Vagina (tissue), 2 donors: Measurements from ENCODE around the gene PLXNB1.

Experiments used
- POLR2A ChIP-seq, 2 donors: fragments of 450-650 bp; IDR thresholded peaks; one replicate each; pipeline ENCODE4 v1.6.1; 2017; ENCODE audit warnings: antibody characterized with exemption in 2 of 2, mild to moderate bottlenecking in 2 of 2, moderate library complexity in 2 of 2
- POLR2AphosphoS5 ChIP-seq, 2 donors: sonication (generic); formaldehyde crosslinking; IDR thresholded peaks; one replicate each; pipeline ENCODE4 v1.9.0; 2017; ENCODE audit warnings: antibody characterized with exemption in 2 of 2, mild to moderate bottlenecking in 2 of 2, low read depth in 1 of 2; ENCODE audit not compliant: insufficient read depth in 1 of 2
- TF ChIP-seq, protein P1 (sequence below), 3 experiments: fragments of 450-650 bp in 2 of 3; fragments of 200-600 bp in 1 of 3; sonication (generic) in 1 of 3; IDR thresholded peaks; one replicate each; pipeline ENCODE4 v1.5.1; 2017 to 2019; ENCODE audit warnings: antibody characterized with exemption in 3 of 3, mild to moderate bottlenecking in 2 of 3, moderate library complexity in 2 of 3

DNA sequence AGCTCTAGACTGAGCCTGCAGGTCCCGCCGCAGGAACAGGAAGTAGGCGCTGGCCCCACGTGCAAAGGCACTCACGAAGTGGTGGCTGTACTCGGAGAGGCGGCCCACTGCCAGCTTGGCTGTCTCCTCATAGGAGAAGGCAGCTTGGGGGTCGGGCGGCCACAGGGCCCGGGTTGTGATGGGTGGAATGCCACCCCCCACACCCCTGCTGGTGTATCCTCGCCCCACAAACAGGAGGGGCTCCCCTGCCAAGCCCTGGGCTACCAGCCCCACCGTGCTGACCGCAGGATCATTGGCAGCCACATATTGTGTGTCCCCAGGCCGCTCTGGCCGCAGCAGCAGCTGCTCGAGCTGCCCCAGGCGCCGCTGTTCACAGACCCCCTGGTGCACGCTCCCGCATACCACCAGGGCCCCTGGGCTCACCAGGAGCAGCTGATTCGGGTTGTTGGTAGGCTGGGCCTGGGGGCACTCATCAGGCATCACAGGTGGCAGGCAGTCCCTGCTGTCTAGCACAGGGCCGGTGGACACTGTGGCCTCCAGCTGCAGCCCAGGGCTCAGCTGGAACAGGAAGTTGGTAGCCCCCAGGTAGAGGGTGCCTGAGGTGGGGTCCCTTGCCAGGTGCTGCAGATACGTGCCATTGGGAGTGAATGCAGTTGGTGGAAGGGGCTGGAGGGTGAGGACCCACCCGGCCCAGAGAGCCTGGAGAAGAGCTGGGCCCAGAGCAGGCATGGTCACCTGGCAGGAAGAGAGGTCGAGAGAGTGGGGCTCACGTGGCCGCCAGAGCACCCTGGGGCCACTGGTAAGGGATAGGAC, 5.8 kb downstream of the PLXNB1 start:
- TF ChIP-seq, protein P1, sequence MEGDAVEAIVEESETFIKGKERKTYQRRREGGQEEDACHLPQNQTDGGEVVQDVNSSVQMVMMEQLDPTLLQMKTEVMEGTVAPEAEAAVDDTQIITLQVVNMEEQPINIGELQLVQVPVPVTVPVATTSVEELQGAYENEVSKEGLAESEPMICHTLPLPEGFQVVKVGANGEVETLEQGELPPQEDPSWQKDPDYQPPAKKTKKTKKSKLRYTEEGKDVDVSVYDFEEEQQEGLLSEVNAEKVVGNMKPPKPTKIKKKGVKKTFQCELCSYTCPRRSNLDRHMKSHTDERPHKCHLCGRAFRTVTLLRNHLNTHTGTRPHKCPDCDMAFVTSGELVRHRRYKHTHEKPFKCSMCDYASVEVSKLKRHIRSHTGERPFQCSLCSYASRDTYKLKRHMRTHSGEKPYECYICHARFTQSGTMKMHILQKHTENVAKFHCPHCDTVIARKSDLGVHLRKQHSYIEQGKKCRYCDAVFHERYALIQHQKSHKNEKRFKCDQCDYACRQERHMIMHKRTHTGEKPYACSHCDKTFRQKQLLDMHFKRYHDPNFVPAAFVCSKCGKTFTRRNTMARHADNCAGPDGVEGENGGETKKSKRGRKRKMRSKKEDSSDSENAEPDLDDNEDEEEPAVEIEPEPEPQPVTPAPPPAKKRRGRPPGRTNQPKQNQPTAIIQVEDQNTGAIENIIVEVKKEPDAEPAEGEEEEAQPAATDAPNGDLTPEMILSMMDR (IDR thresholded peaks at IDR 0.05), result no peak
- TF ChIP-seq POLR2A (IDR thresholded peaks at IDR 0.05) (no peak), POLR2AphosphoS5 (IDR thresholded peaks at IDR 0.05; ENCODE audit: insufficient read depth in 1 of 2, low read depth in 1 of 2) (no peak)
